IMR-90 (cell line): ENCODE data around the gene GNRH2. TPM values are rescaled to one million over a fixed set of nuclear protein-coding genes. Genes with fewer than 3 reads are reported as not detected.

Experiments used
- ATAC-seq: fragments of 200-7000 bp; cut with Tn5 transposase; 2 replicates; pipeline ENCODE4 v1.9.1; 2020; ENCODE audit warnings: low read depth, mild to moderate bottlenecking, moderate library complexity
- BruUV-seq: library from RNA; stranded (reverse); fragments of 400-500 nt; replicated peaks from 2 replicates; lab custom pipeline; 2021; lab: Mats Ljungman, UMichigan
- CTCF ChIA-PET: fragments of 300-600 bp; formaldehyde crosslinking; extraction: SDS; loops from one replicate; lab custom pipeline; 2021; ENCODE audit warnings: antibody characterized with exemption; lab: Yijun Ruan, JAX
- POLR2A ChIA-PET: fragments of 300-600 bp; sonication (Branson Sonifier 250); formaldehyde crosslinking; loops from one replicate; lab custom pipeline; 2022; ENCODE audit warnings: antibody characterized with exemption; ENCODE audit not compliant: unreplicated experiment; lab: Charles Lee
- DNase-seq: peaks from one replicate; pipeline ENCODE4 v3.0.0; 2013
- H2AFZ ChIP-seq: replicated peaks from 2 replicates; pipeline ENCODE3; 2013; ENCODE audit warnings: low read length, mild to moderate bottlenecking; ENCODE audit not compliant: poor library complexity
- H2AK5ac ChIP-seq: 2 replicates; pipeline ENCODE4 v1.6.1; 2013; ENCODE audit warnings: low read depth, low read length, inconsistent platforms
- H2AK9ac ChIP-seq: replicated peaks from 2 replicates; pipeline ENCODE3; 2013; ENCODE audit warnings: mild to moderate bottlenecking, low read depth, low read length, moderate library complexity; ENCODE audit not compliant: poor library complexity
- H2BK120ac ChIP-seq: 2 replicates; pipeline ENCODE4 v1.6.1; 2013; ENCODE audit warnings: low read depth, low read length, inconsistent platforms
- H2BK15ac ChIP-seq: 3 replicates; pipeline ENCODE4 v1.6.1; 2013; ENCODE audit warnings: low read depth, low read length, inconsistent platforms
- H2BK20ac ChIP-seq: 2 replicates; pipeline ENCODE4 v1.6.1; 2013; ENCODE audit warnings: low read depth, mild to moderate bottlenecking, inconsistent platforms, low read length, moderate library complexity
- H2BK5ac ChIP-seq: 2 replicates; pipeline ENCODE4 v1.6.1; 2013; ENCODE audit warnings: mild to moderate bottlenecking, low read depth, low read length, inconsistent platforms; ENCODE audit not compliant: poor library complexity, severe bottlenecking
- H3K14ac ChIP-seq: replicated peaks from 2 replicates; pipeline ENCODE4 v1.6.1; 2013; ENCODE audit warnings: low read depth, low read length, inconsistent platforms
- H3K18ac ChIP-seq: 2 replicates; pipeline ENCODE4 v1.6.1; 2013; ENCODE audit warnings: low read depth, low read length, control low read depth
- H3K23ac ChIP-seq: 2 replicates; pipeline ENCODE4 v1.6.1; 2013; ENCODE audit warnings: low read depth, low read length, inconsistent platforms
- H3K27ac ChIP-seq: 2 replicates; pipeline ENCODE4 v1.5.1; 2013; ENCODE audit warnings: mild to moderate bottlenecking, control low read depth, low read length; ENCODE audit not compliant: insufficient read depth
- H3K27me3 ChIP-seq: 2 replicates; pipeline ENCODE4 v1.6.1; 2013; ENCODE audit warnings: low read length; ENCODE audit not compliant: control insufficient read depth, insufficient read depth
- H3K36me3 ChIP-seq: 2 replicates; pipeline ENCODE4 v1.6.1; 2013; ENCODE audit warnings: low read length, mixed read lengths; ENCODE audit not compliant: control insufficient read depth, insufficient read depth
- H3K4ac ChIP-seq: 2 replicates; pipeline ENCODE4 v1.6.1; 2013; ENCODE audit warnings: low read depth, low read length, inconsistent platforms
- H3K4me1 ChIP-seq: 2 replicates; pipeline ENCODE4 v1.6.1; 2013; ENCODE audit warnings: low read length, mixed read lengths; ENCODE audit not compliant: control insufficient read depth, insufficient read depth
- H3K4me2 ChIP-seq: 2 replicates; pipeline ENCODE4 v1.6.1; 2013; ENCODE audit warnings: low read depth, mild to moderate bottlenecking, control low read depth, low read length, moderate library complexity
- H3K4me3 ChIP-seq: 2 replicates; pipeline ENCODE4 v1.5.1; 2013; ENCODE audit warnings: low read depth, mild to moderate bottlenecking, control low read depth, low read length, moderate library complexity; ENCODE audit not compliant: insufficient read depth
- H3K56ac ChIP-seq: 2 replicates; pipeline ENCODE4 v1.6.1; 2013; ENCODE audit warnings: low read length, inconsistent platforms; ENCODE audit not compliant: insufficient read depth; ENCODE audit errors: extremely low read depth
- H3K79me1 ChIP-seq, 2 experiments: 2 replicates each; pipeline ENCODE4 v1.6.1; 2013; ENCODE audit warnings: low read length in 2 of 2, inconsistent platforms in 1 of 2, low read depth in 1 of 2
- H3K9ac ChIP-seq: 2 replicates; pipeline ENCODE4 v1.6.1; 2013; ENCODE audit warnings: low read depth, low read length, control low read depth
- H3K9me1 ChIP-seq: 2 replicates; pipeline ENCODE4 v1.6.1; 2013; ENCODE audit warnings: low read length, inconsistent platforms; ENCODE audit not compliant: insufficient read depth
- H3K9me3 ChIP-seq: 2 replicates; pipeline ENCODE4 v1.6.1; 2013; ENCODE audit warnings: low read length; ENCODE audit not compliant: control insufficient read depth, insufficient read depth
- H4K20me1 ChIP-seq: 2 replicates; pipeline ENCODE4 v1.6.1; 2013; ENCODE audit warnings: low read length, inconsistent platforms; ENCODE audit not compliant: insufficient read depth
- H4K5ac ChIP-seq: 2 replicates; pipeline ENCODE4 v1.6.1; 2013; ENCODE audit warnings: mild to moderate bottlenecking, low read depth, low read length, control low read depth
- H4K8ac ChIP-seq, 2 experiments: 2 replicates each; pipeline ENCODE4 v1.6.1; 2013; ENCODE audit warnings: low read depth in 2 of 2, low read length in 2 of 2, control low read depth in 1 of 2, inconsistent platforms in 1 of 2
- H4K91ac ChIP-seq: 2 replicates; pipeline ENCODE4 v1.6.1; 2013; ENCODE audit warnings: low read depth, low read length, inconsistent platforms; ENCODE audit not compliant: insufficient read depth
- BHLHE40 ChIP-seq: fragments of 150-350 bp; IDR thresholded peaks from 2 replicates; pipeline ENCODE4 v1.6.1; 2016; ENCODE audit warnings: mild to moderate bottlenecking, low read depth, low read length
- CEBPB ChIP-seq: IDR thresholded peaks from 2 replicates; pipeline ENCODE4 v1.6.1; 2012; ENCODE audit warnings: low read depth, low read length, improper control_type of control experiment
- CHD1 ChIP-seq: IDR thresholded peaks from 2 replicates; pipeline ENCODE4 v1.6.1; 2012; ENCODE audit warnings: low read depth, low read length, improper control_type of control experiment
- FOS ChIP-seq: fragments of 150-350 bp; IDR thresholded peaks from 2 replicates; pipeline ENCODE4 v1.6.1; 2016; ENCODE audit warnings: low read depth, low read length
- MAFK ChIP-seq: IDR thresholded peaks from 2 replicates; pipeline ENCODE4 v1.6.1; 2012; ENCODE audit warnings: low read depth, low read length, improper control_type of control experiment
- MXI1 ChIP-seq: IDR thresholded peaks from 2 replicates; pipeline ENCODE4 v1.6.1; 2012; ENCODE audit warnings: low read depth, mild to moderate bottlenecking, low read length, moderate library complexity, borderline replicate concordance
- NFE2L2 ChIP-seq: fragments of 150-350 bp; IDR thresholded peaks from 2 replicates; pipeline ENCODE4 v1.6.1; 2016; ENCODE audit warnings: low read depth, mild to moderate bottlenecking, low read length
- POLR2A ChIP-seq: IDR thresholded peaks from 2 replicates; pipeline ENCODE4 v1.6.1; 2012; ENCODE audit warnings: mild to moderate bottlenecking, low read depth, low read length
- RAD21 ChIP-seq: IDR thresholded peaks from 2 replicates; pipeline ENCODE4 v1.6.1; 2012; ENCODE audit warnings: low read length, improper control_type of control experiment
- RFX5 ChIP-seq: IDR thresholded peaks from 2 replicates; pipeline ENCODE4 v1.8.0; 2012; ENCODE audit warnings: low read depth, mild to moderate bottlenecking, low read length, moderate library complexity
- USF2 ChIP-seq: fragments of 150-350 bp; IDR thresholded peaks from 2 replicates; pipeline ENCODE4 v1.6.1; 2017; ENCODE audit warnings: mild to moderate bottlenecking, antibody characterized with exemption, low read length, low read depth
- WGBS, 2 experiments: methylation state at CpG; one replicate each; pipeline versions ENCODE4 v1.1.5 to v1.1.7; 2013; ENCODE audit warnings: missing lambda C conversion rate in 2 of 2; ENCODE audit not compliant: insufficient read length in 1 of 2; ENCODE audit errors: extremely low coverage in 2 of 2; 5-methylcytosine and 5-hydroxymethylcytosine counted together
- dilution Hi-C: fragments of 300-500 bp; cut with HindIII; formaldehyde crosslinking; loops from one replicate; pipeline ENCODE4 v1.14.3; 2018; ENCODE audit warnings: low sequenced_read_pairs; ENCODE audit not compliant: unreplicated experiment
- in situ Hi-C: fragments of 300-500 bp; cut with MboI; formaldehyde crosslinking; loops from 3 replicates; pipeline ENCODE4 v1.14.3; 2019; ENCODE audit warnings: low sequenced_read_pairs, inconsistent platforms, mixed read lengths
- intact Hi-C: fragments of 100-400 bp; cut with micrococcal nuclease; formaldehyde crosslinking; loops from 2 replicates; pipeline ENCODE4 v1.10.0; 2022
- polyA plus RNA-seq, 3 experiments: library from polyadenylated mRNA; depleted of rRNA; stranded (reverse); fragments of >200 nt; gene quantifications; 2 replicates each; pipeline ENCODE4 v1.2.3, GENCODE V29; 2012; ENCODE audit warnings: low replicate concordance in 1 of 3
- total RNA-seq: library from RNA; depleted of rRNA; stranded (reverse); fragments of >200 nt; gene quantifications from 2 replicates; pipeline ENCODE4 v1.2.3, GENCODE V29; 2012
- TF ChIP-seq, protein P1 (sequence below): fragments of 150-350 bp; IDR thresholded peaks from 2 replicates; pipeline ENCODE4 v1.6.1; 2016; ENCODE audit warnings: low read depth, mild to moderate bottlenecking, low read length, moderate library complexity, borderline replicate concordance

GNRH2 gene
- total and polyA plus RNA-seq, 2 of the 4 experiments (the other 2 are of a cell fraction) = 0.18 to 0.21 TPM

DNA sequence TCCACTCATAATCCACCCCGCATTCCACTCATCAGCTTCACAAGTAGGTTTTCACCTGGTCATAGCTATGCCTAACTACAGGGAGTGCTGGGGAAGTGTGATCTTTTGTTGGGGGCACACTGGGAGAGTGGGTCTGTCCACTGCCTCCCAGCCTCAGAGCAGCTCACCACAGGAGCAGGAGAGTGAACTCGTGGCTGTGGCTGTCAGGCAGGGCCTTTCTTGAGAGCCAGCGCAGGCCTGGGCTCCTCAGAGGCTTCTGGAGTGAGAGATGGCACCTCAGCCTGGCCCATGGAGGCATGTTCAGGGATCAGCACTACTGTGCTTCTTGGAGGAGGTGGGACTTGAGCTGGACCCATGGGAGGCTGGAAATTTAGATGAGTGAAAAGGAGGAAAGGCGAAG lies 4.0 kb upstream of the GNRH2 start:
- no peak for ATAC-seq
- peaks cover 52% of the 10 kb centered on the region for H3K36me3 ChIP-seq
- CTCF ChIA-PET = no interaction called here

More for the DNA sequence above, 4.0 kb upstream of the GNRH2 start:
- WGBS, 2 experiments = 100% methylated on average over 1 of the region's 4 CpGs; no CpG with 5 or more reads in 1 of the 2 experiments
- H3K4me1 ChIP-seq = peaks cover 6% of the 10 kb centered on the region; the same call in 1 of the 2 replicates
- no peak overlapping the region for H2AK9ac ChIP-seq
- no peak overlapping the region for H2BK120ac ChIP-seq
- 0 out of 2 replicates have a peak, but pooled peaks cover 4% of the 10 kb centered on the region for H3K9me1 ChIP-seq
- no peak overlapping the region for H3K23ac ChIP-seq
- H3K27me3 ChIP-seq = no peaks in the 10 kb centered on the region
- no peak overlapping the region for H2AFZ ChIP-seq
- BruUV-seq = no TSS peak
- no peak overlapping the region for H4K8ac ChIP-seq
- no peak overlapping the region for H3K4me2 ChIP-seq
- H3K9me3 ChIP-seq = no peaks in the 10 kb centered on the region
- H3K9ac ChIP-seq = no peak overlapping the region
- no peak overlapping the region for H3K4me3 ChIP-seq
- H4K20me1 ChIP-seq = no peaks in the 10 kb centered on the region
- H3K56ac ChIP-seq = no peak overlapping the region
- in situ Hi-C loops (no loop called here), dilution Hi-C loops (no loop called here), intact Hi-C loops (no loop called here)
- no peak for TF ChIP-seq USF2
- TF ChIP-seq, protein P1, sequence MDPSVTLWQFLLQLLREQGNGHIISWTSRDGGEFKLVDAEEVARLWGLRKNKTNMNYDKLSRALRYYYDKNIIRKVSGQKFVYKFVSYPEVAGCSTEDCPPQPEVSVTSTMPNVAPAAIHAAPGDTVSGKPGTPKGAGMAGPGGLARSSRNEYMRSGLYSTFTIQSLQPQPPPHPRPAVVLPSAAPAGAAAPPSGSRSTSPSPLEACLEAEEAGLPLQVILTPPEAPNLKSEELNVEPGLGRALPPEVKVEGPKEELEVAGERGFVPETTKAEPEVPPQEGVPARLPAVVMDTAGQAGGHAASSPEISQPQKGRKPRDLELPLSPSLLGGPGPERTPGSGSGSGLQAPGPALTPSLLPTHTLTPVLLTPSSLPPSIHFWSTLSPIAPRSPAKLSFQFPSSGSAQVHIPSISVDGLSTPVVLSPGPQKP = no peak
- TF ChIP-seq CHD1 = no peak
- no peak for TF ChIP-seq POLR2A
- TF ChIP-seq NFE2L2 = no peak
- no peak for TF ChIP-seq CEBPB
- TF ChIP-seq BHLHE40 = no peak
- no peak for TF ChIP-seq RAD21
- no peak for TF ChIP-seq MAFK
- TF ChIP-seq MXI1 = no peak
- TF ChIP-seq FOS = no peak
- TF ChIP-seq RFX5 = no peak
- no peak overlapping the region for H3K14ac ChIP-seq
- H4K5ac ChIP-seq = no peak overlapping the region
- DNase-seq = no peak
- H3K79me1 ChIP-seq = no peaks in the 10 kb centered on the region
- H2BK15ac ChIP-seq = no peak overlapping the region
- H2BK20ac ChIP-seq = no peak overlapping the region
- H2AK5ac ChIP-seq = no peak overlapping the region
- no peak overlapping the region for H3K18ac ChIP-seq
- no peak overlapping the region for H2BK5ac ChIP-seq
- no peak overlapping the region for H4K91ac ChIP-seq
- POLR2A ChIA-PET = no interaction called here
- no peak overlapping the region for H3K27ac ChIP-seq
- no peak overlapping the region for H3K4ac ChIP-seq
